GM19025 (cell line): ENCODE measurements around the gene KCTD7.
"Not testable (repeated sequence)": the region's sequence is repeated elsewhere in the genome, so short reads cannot be mapped to it uniquely, and the experiment has no call there.

Source experiments
- ATAC-seq: cut with Tn5 transposase; IDR thresholded peaks from one replicate; pipeline ENCODE4 v1.9.1; 2021; ENCODE audit warnings: mild to moderate bottlenecking, low read depth, moderate library complexity; ENCODE audit not compliant: unreplicated experiment

Gene KCTD7

DNA sequence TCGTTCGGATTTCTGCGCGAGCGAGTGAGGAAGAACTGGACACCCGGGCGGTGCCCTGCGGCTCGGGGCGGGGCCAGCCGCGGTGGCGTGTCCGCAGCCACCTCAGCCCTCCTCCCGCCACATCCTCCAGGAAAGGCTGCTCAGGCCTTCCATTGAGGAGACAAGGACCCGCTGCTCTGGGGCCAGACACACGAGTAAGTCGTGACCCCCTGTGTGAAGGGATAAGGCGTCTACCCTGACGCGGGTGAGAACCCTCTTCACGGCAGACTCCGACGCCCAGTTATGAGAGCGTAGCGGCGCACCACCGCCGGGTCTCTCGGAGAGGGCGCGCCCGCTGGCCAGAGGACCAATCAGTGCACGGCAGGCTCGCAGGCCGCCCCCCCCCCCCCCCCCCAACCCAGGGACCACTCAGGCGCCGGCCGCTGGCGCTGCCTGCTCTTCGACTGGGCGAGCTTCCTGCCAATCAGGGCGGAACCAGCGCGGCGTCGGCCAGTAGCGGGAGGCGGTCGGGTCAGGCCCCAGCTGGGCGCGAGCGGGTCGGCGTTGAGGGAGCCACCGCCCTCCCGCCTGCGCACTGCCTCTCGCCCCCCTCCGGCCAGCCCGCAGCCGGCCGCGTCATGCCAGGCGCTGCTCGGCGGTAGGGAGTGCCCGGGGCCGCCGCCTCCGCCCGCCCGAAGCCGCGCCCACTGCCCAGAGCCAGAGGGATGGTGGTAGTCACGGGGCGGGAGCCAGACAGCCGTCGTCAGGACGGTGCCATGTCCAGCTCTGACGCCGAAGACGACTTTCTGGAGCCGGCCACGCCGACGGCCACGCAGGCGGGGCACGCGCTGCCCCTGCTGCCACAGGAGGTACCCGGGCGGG lies at the start of gene KCTD7:
Gene KCTD7 (plus strand): TSS at position 521 of the 861 bp plus-strand sequence. CDS start 184 bp downstream, at position 705.
- ATAC-seq, result peak; percentile 90

DNA sequence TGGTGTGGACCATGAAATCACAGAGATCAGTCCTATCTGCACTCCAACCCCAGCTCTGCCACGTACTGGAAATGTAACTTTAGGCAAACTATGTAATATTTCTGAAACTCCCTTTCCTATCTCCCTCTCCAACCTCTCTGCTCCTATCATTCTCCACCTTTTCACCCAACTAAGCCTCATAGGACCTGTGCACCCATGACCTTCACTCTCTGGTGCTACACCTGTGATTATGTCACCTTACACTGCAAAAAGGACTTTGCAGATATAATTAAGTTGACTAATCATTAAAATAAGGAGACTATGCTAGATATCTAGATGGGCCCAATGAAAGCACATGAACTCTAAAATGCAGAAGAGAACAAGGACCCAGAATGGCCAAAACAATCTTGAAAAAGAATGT lies 48.3 kb upstream of the KCTD7 start:
- ATAC-seq, result not testable (repeated sequence)

DNA sequence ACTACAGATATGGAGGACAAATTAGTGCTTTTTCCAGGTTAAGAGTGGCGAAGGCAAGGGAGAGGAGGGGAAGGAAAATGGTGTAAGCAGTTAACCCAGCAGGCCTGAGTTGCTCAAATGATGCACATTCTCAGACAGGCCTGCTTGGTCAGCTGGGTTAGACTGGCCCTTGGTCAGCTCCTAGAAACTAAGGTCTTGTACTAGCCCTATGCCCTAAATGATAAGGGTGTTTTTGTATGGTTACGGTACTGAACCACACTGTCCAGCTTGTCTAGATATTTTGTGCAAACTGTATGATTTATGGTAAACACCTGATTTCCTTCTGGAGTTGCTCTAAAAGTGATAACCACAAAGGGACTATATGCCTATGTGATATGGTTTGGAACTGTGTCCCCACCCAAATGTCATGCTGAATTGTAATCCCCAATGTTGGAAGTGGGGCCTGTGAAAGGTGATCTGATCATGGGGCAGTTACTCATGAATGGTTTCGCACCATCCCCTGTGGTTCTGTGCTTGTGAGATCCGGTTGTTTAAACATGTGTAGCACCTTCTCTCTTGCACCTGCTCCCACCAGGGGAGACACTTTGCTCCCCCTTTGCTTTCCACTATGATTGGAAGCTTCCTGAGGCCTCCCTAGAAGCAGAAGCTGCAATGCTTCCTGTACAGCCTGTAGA lies 45.7 kb upstream of the KCTD7 start:
- not testable (repeated sequence) for ATAC-seq

DNA sequence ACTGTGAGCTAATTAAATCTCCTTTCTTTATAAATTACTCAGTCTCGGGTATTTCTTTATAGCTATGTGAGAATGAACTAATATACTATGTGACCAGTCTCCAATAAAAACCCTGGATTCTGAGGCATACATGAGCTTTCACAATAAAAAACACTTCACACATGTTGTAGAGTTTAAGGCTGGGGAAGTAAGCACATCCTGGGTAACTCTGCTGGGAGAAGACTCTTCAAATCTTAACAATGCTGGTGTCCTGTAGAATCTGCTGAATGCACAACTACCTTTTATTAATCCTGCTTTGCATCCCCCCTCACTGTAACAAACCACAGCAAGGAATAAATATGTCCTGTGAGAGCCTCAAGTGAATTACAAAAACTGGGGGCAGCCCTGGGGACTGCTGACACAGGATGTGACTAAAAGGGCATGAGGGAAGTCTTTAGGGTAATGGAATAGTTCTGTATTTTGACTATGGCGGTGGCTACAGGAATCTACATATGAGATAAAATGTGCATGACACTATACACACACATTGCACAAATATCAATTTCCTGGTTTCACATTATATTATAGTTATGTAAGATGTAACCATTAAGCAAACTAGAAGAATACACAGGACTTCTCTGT lies 45.1 kb upstream of the KCTD7 start:
- no peak for ATAC-seq

DNA sequence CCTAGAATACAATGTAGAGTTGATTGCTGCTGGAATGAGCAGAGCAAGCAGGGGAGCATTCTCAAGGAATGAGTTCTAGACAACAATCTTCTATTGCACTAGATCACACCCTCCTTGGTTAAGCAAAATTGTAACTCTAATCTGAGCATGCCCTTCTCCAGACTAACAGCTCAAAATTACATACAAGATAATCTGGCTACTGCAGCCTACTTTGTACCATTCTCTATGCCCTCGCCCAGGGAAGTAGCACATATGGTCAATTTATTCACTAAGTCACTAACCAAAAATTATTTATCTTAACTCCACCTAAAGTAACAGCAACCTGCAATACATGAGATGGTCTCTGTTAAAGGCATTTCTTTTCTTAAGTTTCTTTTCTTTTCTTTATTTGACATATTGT lies 42.5 kb upstream of the KCTD7 start:
- ATAC-seq, result no peak

DNA sequence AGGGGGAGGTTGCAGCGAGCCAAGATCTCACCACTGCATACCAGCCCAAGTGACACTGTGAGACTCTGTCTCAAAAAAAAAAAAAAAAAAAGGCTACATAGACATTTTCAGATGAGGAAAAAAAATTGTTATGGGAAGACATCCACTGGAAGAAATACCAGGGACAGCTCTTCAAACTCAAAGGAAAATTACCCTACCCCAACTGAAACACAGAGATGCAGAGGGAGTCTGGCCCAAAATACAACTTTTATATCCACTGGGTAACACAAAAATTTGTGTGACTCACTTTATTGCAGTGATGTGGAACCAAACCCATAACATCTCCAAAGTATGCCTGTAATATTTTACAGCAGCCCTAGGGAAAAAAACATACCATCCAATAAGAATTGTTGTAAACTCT lies 40.5 kb upstream of the KCTD7 start:
- ATAC-seq, result not testable (repeated sequence)

DNA sequence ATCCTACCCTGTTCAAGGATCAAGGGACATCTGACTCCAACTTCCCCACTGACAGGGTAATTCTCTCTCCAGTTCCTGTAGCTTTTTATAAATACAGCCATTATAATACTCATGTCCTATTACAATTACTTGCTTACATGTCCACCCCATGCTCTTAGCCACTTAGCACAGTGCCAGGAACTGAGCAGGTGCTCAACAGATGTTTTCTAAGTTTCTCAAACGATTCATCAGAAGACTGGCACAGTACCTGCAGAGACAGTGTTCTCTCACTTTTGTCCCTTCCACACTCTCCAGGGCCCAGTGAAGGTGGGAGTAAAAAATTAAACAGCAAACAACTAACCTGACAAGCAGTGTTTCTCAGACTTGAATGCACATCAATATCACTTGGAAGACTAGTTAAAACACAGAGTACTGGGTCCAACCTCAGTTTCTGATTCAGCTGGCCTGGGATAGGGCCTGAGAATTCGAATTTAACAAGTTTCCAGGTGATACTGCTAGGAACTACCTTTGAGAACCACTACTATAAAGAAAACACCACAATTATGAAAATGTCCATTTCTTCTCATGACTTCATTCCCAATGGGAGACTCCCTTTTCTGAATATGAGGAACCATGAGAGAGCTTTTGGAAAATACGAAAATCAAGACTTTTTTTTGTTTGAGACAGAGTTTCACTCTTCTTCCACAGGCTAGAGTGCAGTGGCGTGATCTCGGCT lies 39.7 kb upstream of the KCTD7 start:
- not testable (repeated sequence) for ATAC-seq

DNA sequence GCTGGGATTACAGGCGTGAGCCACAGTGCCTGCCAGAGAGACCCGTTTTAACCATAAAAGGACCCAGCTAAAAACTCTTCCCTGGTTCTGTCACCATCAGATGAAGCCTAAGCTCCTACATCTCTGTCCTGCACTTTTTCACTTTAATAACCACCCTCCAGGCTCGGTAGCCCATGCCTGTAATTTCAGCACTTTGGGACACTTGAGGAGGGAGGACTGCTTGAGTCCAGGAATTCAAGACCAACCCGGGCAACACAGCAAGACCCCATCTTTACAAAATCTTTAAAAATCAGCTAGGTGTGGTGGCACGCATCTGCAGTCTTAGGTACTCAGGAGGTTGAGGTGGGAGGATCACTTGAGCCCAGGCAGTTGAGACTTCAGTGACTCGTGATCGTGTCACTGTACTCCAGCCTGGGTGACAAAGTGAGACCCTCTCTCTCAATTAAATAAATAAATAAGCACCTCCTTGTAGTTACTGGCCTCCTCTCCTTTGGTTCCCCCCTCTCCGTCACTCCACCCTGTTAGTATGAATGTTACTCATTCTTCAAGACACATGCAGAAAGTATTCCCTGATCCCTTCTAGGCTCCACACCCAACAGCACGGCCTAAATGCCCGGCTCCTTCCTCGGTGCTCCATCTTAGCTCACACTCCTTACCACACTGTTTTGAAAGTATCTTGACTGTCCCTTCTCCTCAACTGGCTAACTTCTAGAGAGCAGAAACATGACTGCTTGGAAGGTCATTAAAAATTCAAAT lies 38.2 kb upstream of the KCTD7 start:
- ATAC-seq, result not testable (repeated sequence)

DNA sequence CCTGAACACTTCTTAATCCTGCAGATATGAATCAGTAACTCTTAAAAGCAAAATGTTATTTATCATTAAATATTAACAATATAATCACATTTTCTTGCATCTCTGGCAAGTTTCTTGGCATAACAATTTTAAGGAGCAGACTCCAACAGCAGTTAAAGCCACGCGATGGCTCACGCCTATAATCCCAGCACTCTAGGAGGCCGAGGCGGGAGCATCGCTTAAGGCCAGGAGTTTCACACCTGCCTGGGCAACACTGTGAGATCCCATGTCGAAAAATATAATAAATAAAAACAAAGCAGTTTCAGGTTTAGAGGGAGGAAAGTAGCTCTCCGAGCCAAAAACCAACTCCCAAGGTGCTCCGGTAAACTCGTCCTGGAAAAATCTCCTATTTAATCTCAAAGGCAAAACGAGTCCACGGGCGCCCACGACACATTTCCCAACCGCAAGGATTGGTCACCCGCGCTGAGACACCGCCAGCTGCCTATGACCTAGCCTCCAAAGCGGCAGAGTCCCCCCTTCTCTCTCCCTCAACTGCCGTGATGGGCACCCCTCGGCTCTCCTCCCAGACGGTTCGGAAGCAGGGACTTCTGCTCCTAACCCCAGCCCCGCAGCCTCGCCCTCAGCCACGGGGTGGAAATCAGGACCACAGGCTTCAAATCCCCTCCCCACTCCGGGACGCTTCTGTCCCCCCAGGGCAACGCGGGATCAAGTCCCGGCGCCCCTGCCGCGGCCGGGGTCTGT lies 37.5 kb upstream of the KCTD7 start:
- not testable (repeated sequence) for ATAC-seq

DNA sequence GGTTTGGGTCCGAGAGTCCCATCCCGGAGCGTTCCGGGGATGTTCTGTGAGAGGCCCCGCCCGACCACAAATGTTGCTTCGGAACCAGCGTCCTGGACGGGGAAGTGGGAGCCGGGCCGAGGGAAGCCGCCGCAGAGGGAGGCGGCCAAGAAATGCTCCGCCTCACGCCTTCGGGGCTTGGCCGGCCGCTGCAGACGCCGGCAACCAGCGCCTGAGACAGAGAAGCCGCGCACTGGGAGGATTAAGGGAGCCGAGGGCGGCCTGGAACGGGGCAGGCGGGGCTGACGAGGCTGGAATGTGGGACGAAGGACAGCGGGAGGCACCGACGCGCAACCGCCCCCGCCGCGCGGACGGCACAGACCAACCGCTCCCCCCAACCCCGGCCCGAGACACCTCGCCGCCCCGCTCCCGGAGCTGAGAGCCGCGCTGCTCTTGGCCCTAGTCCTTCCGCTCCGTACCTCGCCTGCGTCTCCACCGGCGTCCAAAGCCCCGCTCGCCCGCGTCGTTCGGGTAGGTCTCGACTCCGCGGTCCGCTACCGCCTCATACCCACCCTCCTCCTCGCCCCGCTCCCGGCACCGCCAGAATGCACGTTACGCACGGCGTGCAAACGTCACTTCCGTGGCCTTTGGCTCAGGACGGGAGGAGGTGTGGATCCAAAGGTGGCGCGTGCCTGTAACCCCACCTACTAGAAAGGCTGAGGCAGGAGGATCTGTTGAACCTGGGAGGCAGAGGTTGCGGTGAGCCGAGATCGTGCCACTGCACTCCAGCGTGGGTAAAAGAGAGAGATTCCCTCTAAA lies 36.7 kb upstream of the KCTD7 start:
- ATAC-seq, result peak; percentile 99

DNA sequence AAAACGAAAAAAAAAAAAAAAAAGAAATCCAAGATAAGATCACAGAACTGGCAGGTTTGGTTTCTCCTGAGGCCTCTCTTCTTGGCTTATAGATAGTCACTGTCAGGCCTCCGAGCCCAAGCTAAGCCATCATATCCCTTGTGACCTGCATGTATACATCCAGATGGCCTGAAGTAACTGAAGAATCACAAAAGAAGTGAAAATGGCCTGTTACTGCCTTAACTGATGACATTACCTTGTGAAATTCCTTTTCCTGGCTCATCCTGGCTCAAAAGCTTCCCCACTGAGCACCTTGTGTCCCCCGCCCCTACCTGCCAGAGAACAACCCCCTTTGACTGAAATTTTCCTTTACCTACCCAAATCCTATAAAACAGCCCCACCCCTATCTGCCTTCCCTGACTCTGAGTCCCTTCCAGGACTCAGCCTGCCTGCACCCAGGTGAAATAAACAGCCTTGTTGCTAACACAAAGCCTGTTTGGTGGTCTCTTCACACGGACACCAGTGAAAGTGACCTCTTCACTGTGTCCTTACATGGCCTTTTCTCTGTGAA lies 36.0 kb upstream of the KCTD7 start:
- ATAC-seq, result peak; percentile 6

DNA sequence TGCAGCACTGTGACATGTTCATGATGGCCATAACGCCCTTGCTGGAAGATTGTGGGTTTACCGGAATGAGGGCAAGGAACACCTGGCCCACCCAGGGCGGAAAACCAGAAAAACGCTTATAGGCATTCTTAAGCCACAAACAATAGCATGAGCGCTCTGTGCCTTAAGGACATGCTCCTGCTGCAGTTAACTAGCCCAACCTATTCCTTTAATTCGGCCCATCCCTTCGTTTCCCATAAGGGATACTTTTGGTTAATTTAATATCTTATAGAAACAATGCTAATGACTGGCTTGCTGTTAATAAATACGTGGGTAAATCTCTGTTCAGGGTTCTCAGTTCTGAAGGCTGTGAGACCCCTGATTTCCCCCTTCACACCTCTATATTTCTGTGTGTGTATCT lies 34.6 kb upstream of the KCTD7 start:
- ATAC-seq, result not testable (repeated sequence)

DNA sequence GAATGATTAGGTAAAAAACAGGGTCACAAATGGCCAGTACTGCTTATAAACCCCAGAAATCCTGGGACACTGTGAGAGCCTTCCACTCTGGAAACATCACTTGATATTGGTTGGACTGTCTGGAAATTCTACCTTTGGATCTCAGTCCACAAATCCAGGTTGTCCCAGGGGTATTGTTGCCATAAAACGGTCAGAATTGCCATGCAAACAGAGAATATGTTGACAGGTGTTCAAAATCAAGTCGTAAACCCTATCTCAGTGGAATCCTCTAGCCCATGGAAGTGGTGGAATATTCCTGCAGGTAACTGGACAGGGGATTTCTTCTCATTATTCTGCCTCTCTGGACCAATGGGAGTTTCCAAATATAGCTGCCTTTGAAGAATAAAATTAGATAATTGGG lies 31.2 kb upstream of the KCTD7 start:
- ATAC-seq, result no peak

DNA sequence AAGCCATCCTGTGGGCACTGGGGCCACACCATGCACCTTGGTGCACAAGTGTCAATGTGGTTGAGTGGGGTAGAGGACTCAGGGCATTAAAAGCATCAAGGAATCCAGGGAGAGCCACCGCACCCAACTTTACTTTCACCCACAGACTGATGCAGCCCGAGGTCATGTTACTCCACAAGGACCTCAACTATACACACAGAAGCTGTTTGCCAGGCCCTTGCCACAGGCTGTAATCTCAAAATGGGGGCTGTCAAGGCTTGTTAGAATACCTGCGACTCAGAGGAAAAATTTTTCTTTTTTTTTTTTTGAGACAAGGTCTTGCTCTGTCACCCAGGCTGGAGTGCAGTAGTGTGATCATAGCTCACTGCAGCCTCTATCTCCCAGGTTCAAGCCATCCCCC lies 26.5 kb upstream of the KCTD7 start:
- ATAC-seq, result no peak

DNA sequence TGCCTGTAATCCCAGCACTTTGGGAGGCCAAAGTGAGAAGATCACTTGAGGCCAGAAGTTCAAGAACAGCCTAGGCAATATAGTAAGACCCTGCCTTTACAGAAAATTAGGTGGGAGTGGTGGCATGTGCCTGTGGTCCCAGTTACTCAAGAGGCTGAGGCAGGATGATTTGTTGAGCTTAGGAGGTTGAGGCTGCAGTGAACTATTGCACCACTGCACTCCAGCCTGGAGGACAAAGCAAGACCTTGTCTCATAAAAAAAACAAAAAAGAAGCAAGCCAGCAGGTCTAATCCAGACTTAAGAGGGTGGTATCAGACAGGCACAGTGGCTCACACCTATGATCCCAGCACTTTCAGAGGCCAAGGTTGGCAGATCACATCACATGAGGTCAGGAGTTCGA lies 24.5 kb upstream of the KCTD7 start:
- no peak for ATAC-seq

DNA sequence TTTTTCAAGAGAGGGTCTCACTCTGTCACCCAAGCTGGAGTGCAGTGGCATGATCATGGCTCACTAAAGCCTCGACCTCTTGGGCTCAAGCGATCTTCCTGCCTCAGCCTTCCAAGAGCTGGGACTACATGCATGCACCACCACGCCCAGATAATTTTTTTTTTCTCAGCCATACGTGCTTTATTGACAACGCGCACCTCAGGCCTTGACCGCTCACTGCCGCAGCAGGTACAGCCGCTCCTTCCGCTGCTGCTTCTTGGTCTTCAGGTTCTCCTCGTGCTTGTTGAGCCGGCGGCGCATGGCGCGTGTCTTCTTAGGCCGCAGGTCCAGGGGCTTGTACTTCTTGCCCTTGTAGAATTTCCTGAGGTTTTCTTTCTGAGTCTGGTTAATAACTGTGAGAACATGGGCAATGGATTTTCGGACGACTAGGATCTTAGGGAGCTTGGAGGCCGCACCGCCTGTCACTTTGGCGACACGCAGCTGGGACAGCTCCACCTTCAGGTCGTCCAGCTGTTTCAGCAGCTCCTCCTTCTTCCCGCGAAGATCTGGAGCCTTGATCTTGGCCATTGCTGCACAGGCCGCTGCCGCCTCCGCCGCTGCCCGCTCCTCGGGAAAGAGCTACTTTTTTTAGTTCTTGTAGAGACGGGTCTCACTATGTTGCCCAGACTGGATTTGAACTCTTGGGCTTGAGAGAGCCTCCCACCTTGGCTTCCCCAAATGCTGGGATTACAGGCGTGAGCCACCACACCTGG lies 22.0 kb upstream of the KCTD7 start:
- not testable (repeated sequence) for ATAC-seq

DNA sequence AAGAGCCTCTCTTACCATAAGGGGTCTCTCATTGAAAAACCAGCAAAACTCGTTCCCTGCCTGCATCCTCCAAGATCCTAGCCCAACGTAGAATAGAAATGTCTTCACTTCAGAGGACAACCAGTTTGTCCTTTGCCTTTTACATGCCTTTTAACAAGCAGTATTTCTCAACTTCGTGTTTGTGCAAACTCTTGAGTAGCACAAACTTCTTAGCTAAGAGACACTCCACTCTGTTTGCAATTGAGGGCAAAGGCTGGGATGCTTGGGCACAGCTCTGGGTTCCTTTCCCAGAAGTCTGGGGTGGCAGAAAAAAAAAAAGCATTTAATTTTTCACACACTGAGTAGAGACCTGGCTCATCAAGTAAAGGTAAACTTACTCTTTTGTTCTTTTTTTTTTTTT lies 19.5 kb upstream of the KCTD7 start:
- ATAC-seq, result no peak

DNA sequence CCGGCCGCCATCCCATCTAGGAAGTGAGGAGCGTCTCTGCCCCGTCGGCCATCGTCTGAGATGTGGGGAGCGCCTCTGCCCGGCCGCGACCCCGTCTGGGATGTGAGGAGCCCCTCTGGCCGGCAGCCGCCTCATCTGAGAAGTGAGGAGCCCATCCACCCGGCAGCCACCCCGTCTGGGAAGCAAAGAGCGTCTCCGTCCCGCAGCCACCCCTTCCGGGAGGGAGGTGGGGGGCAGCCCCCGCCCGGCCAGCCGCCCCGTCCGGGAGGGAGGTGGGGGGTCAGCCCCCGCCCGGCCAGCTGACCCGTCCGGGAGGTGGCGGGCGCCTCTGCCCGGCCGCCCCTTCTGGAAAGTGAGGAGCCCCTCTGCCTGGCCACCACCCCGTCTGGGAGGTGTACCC lies 14.1 kb upstream of the KCTD7 start:
- ATAC-seq, result not testable (repeated sequence)
